HFFc6 (cell line): ENCODE measurements around the gene MTURN. TPM values are rescaled to one million over a fixed set of nuclear protein-coding genes. Genes with fewer than 3 reads are reported as not detected.
A peak's percentile ranks its signal among the peaks of the same experiment; 100 is the strongest.

ENCODE experiments used
- DNase-seq: peaks from one replicate; pipeline ENCODE4 v3.0.0-alpha.2; 2018
- H3K27ac Mint-ChIP-seq: 2 replicates; pipeline ENCODE4 v1.8.0; 2020; ENCODE audit warnings: mild to moderate bottlenecking, mixed read lengths
- H3K27me3 Mint-ChIP-seq: 2 replicates; pipeline ENCODE4 v1.8.0; 2021; ENCODE audit warnings: mild to moderate bottlenecking, moderate library complexity, mixed read lengths; ENCODE audit not compliant: insufficient read depth
- H3K36me3 Mint-ChIP-seq: 2 replicates; pipeline ENCODE4 v1.8.0; 2021; ENCODE audit warnings: low read depth, mixed read lengths
- H3K4me1 Mint-ChIP-seq: 2 replicates; pipeline ENCODE4 v1.8.0; 2020; ENCODE audit warnings: low read depth, mixed read lengths
- H3K4me3 Mint-ChIP-seq: 2 replicates; pipeline ENCODE4 v1.8.0; 2020; ENCODE audit warnings: mild to moderate bottlenecking, moderate library complexity, mixed read lengths
- H3K9me3 Mint-ChIP-seq: 2 replicates; pipeline ENCODE4 v1.8.0; 2020; ENCODE audit warnings: mild to moderate bottlenecking, mixed read lengths
- total RNA-seq, 6 experiments: library from RNA; stranded (reverse); fragmentation: NEBNext Ultra II Directional; extraction: Animal tissue kit (Norgen Biotek cat#: 25700); gene quantifications; 2 replicates in 1 of 6; 3 replicates in 5 of 6; pipeline ENCODE4 v1.2.3, GENCODE V29; 2021
- TF ChIP-seq, protein P1 (sequence below): fragments of 200-600 bp; sonication (generic); IDR thresholded peaks from 2 replicates; pipeline ENCODE4 v1.5.0; 2021; ENCODE audit warnings: antibody characterized with exemption, mild to moderate bottlenecking

Gene MTURN
- total RNA-seq, 6 experiments from 2014 or later, result 4.3 to 7.1 (median 5.9) TPM

DNA sequence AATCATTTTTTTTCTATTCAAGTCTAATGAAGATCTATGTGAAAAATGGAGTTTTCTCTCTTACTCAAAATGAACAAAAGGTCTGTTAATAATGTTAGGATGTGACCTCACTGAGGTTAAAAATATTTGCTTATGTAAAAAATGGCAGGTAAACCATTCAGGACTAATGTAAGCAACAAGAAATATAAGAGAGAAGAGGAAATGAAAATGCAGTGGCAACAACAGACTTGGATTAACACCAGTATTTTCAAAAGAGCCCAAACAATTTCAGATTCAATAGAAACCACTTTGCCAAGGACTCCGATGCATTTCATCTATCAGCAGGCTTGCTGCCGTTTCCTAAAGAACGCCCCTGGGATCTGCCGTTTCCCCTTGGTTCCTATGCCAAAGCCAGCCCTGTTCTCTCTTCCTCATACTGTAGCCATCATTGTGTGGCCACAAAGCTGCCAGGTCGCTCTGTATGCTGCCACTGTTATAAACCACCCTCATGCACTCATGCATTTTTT lies 66.4 kb downstream of the MTURN start:
- H3K9me3 Mint-ChIP-seq, result peaks cover 15% of the 10 kb centered on the region
- H3K27me3 Mint-ChIP-seq, result peaks cover 11% of the 10 kb centered on the region
- H3K27ac Mint-ChIP-seq, result no peak overlapping the region
- peaks cover 1% of the 10 kb centered on the region; the same call in 1 of the 2 replicates for H3K36me3 Mint-ChIP-seq
- H3K4me1 Mint-ChIP-seq, result peaks cover 2% of the 10 kb centered on the region; the same call in 1 of the 2 replicates
- TF ChIP-seq, protein P1, sequence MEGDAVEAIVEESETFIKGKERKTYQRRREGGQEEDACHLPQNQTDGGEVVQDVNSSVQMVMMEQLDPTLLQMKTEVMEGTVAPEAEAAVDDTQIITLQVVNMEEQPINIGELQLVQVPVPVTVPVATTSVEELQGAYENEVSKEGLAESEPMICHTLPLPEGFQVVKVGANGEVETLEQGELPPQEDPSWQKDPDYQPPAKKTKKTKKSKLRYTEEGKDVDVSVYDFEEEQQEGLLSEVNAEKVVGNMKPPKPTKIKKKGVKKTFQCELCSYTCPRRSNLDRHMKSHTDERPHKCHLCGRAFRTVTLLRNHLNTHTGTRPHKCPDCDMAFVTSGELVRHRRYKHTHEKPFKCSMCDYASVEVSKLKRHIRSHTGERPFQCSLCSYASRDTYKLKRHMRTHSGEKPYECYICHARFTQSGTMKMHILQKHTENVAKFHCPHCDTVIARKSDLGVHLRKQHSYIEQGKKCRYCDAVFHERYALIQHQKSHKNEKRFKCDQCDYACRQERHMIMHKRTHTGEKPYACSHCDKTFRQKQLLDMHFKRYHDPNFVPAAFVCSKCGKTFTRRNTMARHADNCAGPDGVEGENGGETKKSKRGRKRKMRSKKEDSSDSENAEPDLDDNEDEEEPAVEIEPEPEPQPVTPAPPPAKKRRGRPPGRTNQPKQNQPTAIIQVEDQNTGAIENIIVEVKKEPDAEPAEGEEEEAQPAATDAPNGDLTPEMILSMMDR, result no peak
- no peak overlapping the region for H3K4me3 Mint-ChIP-seq
- DNase-seq, result no peak

DNA sequence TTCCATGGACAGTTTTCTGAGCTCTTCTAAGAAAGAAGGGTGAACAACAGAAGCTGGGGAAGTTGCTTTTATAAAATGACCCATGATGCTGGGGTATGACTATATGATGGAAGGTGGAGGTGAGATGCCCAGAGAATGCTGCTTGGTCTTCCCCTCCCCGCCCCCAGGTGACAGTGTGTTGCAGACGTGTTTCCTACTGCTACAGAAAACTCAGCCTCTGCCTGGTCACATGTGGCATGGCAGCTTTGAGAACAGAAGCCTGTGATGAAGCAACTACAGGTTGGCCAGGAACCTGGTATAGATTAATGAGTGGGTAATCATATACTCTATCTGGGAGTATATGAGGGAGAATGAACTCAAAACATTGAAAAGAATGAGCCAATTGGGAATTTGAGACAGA lies 67.1 kb downstream of the MTURN start:
- Mint-ChIP-seq H3K4me1 (peaks cover 9% of the 10 kb centered on the region), H3K27ac (no peak overlapping the region), H3K9me3 (peaks cover 8% of the 10 kb centered on the region), H3K36me3 (no peaks in the 10 kb centered on the region), H3K4me3 (no peak overlapping the region), H3K27me3 (peaks cover 11% of the 10 kb centered on the region)
- DNase-seq, result no peak
- TF ChIP-seq, protein P1, result no peak

DNA sequence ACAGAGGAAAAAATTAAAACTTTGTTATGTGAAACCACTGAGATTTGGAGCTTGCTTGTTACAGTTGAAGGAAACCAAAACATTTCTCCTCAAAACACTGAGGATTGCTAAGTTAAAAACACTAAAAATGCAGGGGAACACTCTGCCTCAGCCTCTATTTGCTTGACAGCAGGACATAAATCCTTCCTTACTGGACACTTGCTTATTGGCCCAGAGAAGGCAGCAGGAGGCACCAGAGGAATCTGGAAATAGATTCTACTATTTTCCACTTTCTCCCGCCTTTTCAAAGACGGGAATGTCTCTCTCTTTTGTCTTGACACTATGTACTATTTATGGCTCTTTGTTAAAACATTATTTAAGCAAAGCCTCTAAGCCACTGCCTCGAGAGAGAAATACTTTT lies 67.9 kb downstream of the MTURN start:
- TF ChIP-seq, protein P1, result no peak
- H3K4me3 Mint-ChIP-seq, result no peak overlapping the region
- H3K4me1 Mint-ChIP-seq, result peaks cover 11% of the 10 kb centered on the region
- DNase-seq, result no peak
- 0 out of 2 replicates have a peak, but pooled peaks cover 4% of the 10 kb centered on the region for H3K9me3 Mint-ChIP-seq
- peaks cover 10% of the 10 kb centered on the region for H3K27me3 Mint-ChIP-seq
- H3K27ac Mint-ChIP-seq, result no peak overlapping the region
- no peaks in the 10 kb centered on the region for H3K36me3 Mint-ChIP-seq

DNA sequence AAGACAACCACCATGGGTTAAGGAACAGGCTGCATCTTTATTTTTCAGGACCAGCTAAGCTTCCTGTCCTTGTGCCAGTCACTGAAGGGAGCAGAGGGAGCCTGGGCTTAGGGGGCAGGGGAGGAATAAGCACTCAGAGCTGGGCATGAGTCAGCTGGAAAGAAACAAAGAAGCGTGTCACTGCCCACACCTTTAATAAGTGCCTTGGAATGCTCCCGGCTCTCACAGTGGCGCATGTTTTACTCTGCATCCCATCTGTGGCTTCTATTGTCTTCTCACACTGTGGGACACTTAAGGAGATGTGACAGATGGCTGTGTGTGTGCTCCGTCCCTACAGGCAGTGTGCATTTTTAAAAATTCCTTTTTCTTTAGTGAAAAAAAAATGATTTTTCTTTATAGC lies 71.7 kb downstream of the MTURN start:
- no peak overlapping the region for H3K4me3 Mint-ChIP-seq
- no peaks in the 10 kb centered on the region for H3K9me3 Mint-ChIP-seq
- peaks cover 11% of the 10 kb centered on the region for H3K4me1 Mint-ChIP-seq
- no peak overlapping the region for H3K27ac Mint-ChIP-seq
- DNase-seq, result peak; percentile 30
- no peaks in the 10 kb centered on the region for H3K36me3 Mint-ChIP-seq
- TF ChIP-seq, protein P1, result no peak
- H3K27me3 Mint-ChIP-seq, result peaks cover 15% of the 10 kb centered on the region

DNA sequence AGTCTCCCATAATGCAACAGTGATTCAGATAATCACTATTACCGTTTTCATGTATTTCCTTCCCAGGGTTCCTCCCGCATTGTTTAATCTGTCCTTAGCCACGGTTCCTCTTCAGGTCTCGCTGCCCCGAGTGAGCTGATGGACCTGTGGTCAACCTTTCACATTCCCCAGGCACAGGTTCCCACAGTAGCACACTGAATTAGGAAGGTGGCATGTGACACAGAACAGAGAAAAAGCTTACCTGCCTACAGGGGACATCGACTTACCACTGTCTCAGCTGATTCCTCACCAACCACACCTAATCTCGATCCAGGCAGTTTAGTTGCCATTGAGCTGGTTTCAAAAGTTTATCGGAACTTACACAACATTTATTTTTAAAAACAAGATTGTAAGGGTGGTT lies 72.2 kb downstream of the MTURN start:
- no peak overlapping the region for H3K4me3 Mint-ChIP-seq
- DNase-seq, result no peak
- no peaks in the 10 kb centered on the region for H3K36me3 Mint-ChIP-seq
- H3K4me1 Mint-ChIP-seq, result peaks cover 11% of the 10 kb centered on the region
- TF ChIP-seq, protein P1, result no peak
- no peaks in the 10 kb centered on the region for H3K9me3 Mint-ChIP-seq
- H3K27me3 Mint-ChIP-seq, result peaks cover 20% of the 10 kb centered on the region
- H3K27ac Mint-ChIP-seq, result no peak overlapping the region

DNA sequence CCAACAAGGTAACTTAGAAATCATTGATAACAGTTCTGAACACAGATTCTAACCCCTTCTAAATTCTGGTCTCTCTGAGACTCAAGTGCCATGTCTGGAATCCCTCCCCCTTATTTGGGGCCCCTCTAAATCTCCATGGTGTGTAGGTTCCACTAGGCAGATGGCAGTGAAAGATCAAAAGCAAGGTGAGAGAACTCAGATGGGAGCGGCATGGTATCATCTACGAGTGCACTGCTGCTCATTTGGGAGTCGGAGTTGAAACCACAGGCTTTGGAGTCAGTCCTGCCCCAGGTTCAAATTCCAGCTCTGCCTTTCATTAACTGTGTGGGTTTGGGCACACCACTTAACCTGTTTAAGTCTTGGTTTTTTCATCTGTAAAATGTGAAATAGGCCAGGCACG lies 72.6 kb downstream of the MTURN start:
- H3K27ac Mint-ChIP-seq, result no peak overlapping the region
- H3K36me3 Mint-ChIP-seq, result no peaks in the 10 kb centered on the region
- peaks cover 11% of the 10 kb centered on the region for H3K4me1 Mint-ChIP-seq
- no peak overlapping the region for H3K4me3 Mint-ChIP-seq
- H3K27me3 Mint-ChIP-seq, result peaks cover 21% of the 10 kb centered on the region
- TF ChIP-seq, protein P1, result no peak
- DNase-seq, result no peak
- no peaks in the 10 kb centered on the region for H3K9me3 Mint-ChIP-seq
